ENCODE results near the gene NAA80. TPM values are rescaled to one million over a fixed set of nuclear protein-coding genes. Genes with fewer than 3 reads are reported as not detected.
"Not testable (repeated sequence)": the region's sequence is repeated elsewhere in the genome, so short reads cannot be mapped to it uniquely, and the experiment has no call there.

Gene NAA80
- total RNA-seq, 1 experiment from 2014 or later: 3.2 TPM

- Histone ChIP-seq H3K27ac (no peak overlapping the region), H3K27me3 (no peaks in the 10 kb centered on the region), H3K4me1 (no peaks in the 10 kb centered on the region; the same call in 1 of the 2 replicates), H3K9me3 (replicated peaks) (no peaks in the 10 kb centered on the region), H3K36me3 (peaks cover 13% of the 10 kb centered on the region), H3K4me3 (no peak overlapping the region)
- no peak for DNase-seq
Observed at GRCh38 chr3:50294089-50294488, 5.1 kb downstream of the NAA80 start.

- no peaks in the 10 kb centered on the region for H3K27me3 ChIP-seq
- H3K36me3 ChIP-seq: peaks cover 19% of the 10 kb centered on the region
- H3K4me3 ChIP-seq: peak overlapping the region; percentile 79
- H3K4me1 ChIP-seq: no peaks in the 10 kb centered on the region; the same call in 1 of the 2 replicates
- no peak for DNase-seq
- no peaks in the 10 kb centered on the region for H3K9me3 ChIP-seq (replicated peaks)
- H3K27ac ChIP-seq: no peak overlapping the region; the same call in 1 of the 2 replicates
Observed at GRCh38 chr3:50293079-50293801, 6.0 kb downstream of the NAA80 start.

DNA sequence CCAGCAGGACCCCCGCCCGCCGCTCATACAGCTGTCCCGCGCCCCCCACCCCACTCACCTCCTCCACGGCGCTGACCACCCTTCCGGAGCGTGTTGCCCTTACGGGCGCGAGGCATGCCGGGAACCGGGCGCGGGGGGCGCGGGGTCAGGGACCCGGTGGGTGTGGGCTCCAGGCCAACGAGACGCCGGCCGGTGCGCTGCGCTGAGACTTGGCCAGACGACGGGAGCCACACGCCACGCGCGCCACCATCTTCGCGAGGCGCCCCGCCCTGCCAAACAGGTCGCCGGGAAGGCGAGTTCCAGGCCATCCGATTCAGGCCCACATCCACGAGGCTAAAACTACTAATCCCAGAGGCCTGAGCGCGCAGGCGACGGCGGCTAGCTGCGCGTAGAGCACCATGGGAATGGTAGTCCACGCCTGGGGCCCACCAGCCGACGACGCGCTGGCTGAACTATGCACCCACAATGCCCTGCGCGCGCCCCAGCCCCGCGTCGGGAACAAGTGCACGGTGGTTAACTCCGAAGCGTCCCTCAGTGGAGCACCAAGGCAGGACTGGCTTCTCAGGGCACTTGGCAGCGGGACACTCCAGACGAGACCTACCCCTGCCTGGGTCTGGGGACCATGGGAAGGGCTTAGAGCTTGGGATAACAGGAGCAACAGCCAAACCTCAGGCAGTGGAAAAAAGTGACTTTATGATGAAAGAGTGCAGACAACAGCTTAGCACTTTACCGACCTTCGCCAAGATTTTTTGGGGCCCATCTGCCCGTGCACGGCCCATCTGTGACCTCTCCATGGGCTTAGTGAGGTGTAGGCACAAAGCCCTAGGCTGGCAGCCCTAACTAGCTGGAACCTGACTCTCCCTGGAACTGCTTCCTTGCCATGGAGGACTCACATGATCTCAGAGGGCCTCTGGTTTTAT is 6.8 kb downstream of the NAA80 start, which contains the start of gene IFRD2:
Gene IFRD2, minus strand, starts transcription at position 271 of the 920 bp plus-strand sequence. Its CDS starts 155 bp downstream, at position 116.
- peak within 1 kb of the TSS; percentile 77 for H3K27ac ChIP-seq
- DNase-seq: peak; percentile 96 to 97
- no peaks in the 10 kb centered on the region for H3K9me3 ChIP-seq (replicated peaks)
- H3K4me1 ChIP-seq: no peaks in the 10 kb centered on the region; the same call in 1 of the 2 replicates
- H3K36me3 ChIP-seq: peaks cover 24% of the 10 kb centered on the region
- no peaks in the 10 kb centered on the region for H3K27me3 ChIP-seq
- peak within 1 kb of the TSS; percentile 79 for H3K4me3 ChIP-seq

- H3K4me3 ChIP-seq: no peak overlapping the region
- H3K36me3 ChIP-seq: peaks cover 24% of the 10 kb centered on the region
- no peak overlapping the region for H3K27ac ChIP-seq
- no peak for DNase-seq
- H3K9me3 ChIP-seq (replicated peaks): no peaks in the 10 kb centered on the region
- H3K4me1 ChIP-seq: no peaks in the 10 kb centered on the region; the same call in 1 of the 2 replicates
- no peaks in the 10 kb centered on the region for H3K27me3 ChIP-seq
Observed at GRCh38 chr3:50290161-50290641, 9.0 kb downstream of the NAA80 start.

- Histone ChIP-seq H3K4me3 (no peak overlapping the region), H3K36me3 (peaks cover 24% of the 10 kb centered on the region), H3K27me3 (no peaks in the 10 kb centered on the region), H3K4me1 (no peaks in the 10 kb centered on the region; the same call in 1 of the 2 replicates), H3K9me3 (replicated peaks) (no peaks in the 10 kb centered on the region), H3K27ac (no peak overlapping the region)
- no peak for DNase-seq
Observed at GRCh38 chr3:50289130-50289529, 10.1 kb downstream of the NAA80 start.

- Histone ChIP-seq H3K4me1 (no peaks in the 10 kb centered on the region; the same call in 1 of the 2 replicates), H3K27ac (no peak overlapping the region), H3K36me3 (peaks cover 24% of the 10 kb centered on the region), H3K27me3 (no peaks in the 10 kb centered on the region), H3K4me3 (no peak overlapping the region), H3K9me3 (replicated peaks) (no peaks in the 10 kb centered on the region)
- no peak for DNase-seq
Observed at GRCh38 chr3:50288387-50289007, 10.7 kb downstream of the NAA80 start.

DNA sequence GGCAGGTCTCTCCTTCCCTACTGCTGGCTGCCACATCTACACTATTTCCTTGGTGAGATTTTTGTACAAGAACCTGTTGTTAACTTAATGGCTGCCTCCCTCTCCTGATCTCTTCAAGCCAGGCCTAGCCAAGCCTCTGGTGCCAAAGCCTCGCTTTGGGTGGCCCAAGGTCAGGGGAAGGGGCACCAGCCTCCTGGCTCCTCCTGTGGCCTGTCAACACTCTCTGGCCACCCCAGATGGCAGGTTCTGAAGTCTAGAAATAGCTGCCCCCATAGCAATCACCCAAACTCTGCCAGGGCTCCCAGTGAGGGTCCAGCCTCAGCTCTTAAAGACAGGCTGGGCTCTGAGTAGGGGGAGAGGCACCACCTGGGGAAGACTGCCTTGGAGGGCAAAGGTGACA is 11.9 kb downstream of the NAA80 start:
- Histone ChIP-seq H3K36me3 (peaks cover 24% of the 10 kb centered on the region), H3K4me3 (no peak overlapping the region), H3K27me3 (no peaks in the 10 kb centered on the region), H3K27ac (no peak overlapping the region), H3K4me1 (no peaks in the 10 kb centered on the region), H3K9me3 (replicated peaks) (no peaks in the 10 kb centered on the region)
- no peak for DNase-seq

DNA sequence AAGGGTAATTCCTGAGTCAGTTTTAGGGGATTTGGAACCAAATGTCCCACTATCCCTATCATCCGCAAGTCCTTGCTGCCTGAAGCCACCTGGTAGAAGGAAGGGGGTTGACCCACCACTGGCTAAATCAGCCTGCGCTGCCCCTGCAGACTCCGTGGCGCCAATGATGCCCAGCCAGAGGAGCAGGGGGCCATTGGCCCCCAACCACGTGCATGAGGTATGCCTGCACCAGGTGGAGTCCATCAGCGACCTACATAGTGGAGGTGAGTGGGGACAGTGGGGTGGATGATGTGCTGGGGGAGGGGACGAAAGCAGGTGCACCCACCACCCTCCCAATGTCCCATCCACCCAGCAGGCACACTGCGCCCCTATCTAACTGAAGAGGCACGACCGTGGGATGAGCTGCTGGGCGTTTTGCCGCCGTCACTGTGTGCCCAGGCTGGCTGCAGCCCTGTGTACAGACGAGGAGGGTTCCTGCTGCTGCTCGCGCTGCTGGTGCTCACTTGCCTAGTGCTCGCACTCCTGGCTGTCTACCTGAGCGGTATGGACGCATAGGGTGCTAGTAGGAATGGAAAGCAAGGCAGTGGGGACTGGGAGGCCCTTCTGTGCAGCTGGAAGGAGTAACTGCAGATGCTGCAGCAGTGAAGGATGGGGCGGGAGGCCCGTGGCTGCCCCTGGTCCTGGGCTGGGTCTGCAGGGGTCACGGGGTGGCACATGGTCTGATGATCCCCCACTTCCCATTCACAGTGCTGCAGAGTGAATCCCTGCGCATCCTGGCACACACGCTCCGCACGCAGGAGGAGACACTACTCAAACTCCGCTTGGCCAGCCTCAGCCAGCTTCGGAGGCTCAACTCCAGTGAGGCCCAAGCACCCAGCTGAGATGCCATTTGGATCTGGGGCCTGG is 12.6 kb downstream of the NAA80 start:
- no peaks in the 10 kb centered on the region for H3K9me3 ChIP-seq (replicated peaks)
- peaks cover 24% of the 10 kb centered on the region for H3K36me3 ChIP-seq
- no peaks in the 10 kb centered on the region for H3K27me3 ChIP-seq
- H3K4me3 ChIP-seq: no peak overlapping the region
- H3K4me1 ChIP-seq: no peaks in the 10 kb centered on the region
- no peak overlapping the region for H3K27ac ChIP-seq
- DNase-seq: no peak

DNA sequence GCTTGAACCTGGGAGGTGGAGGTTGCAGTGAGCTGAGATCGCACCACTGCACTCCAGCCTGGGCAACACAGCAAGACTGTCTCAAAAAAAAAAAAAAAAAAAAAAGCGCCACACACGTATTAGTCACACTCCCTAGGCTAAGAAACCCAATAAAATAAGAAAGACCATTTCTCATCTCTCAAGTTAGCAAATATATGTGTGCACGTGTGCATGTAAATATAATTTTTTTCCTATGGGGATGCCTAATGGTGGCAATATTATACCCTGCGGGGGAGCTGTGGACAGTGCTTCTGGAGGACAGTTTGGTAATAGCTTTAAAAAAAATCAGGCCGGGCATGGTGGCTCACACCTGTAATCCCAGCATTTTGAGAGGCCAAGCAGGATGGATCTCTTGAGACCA is 15.1 kb downstream of the NAA80 start:
- peaks cover 12% of the 10 kb centered on the region; the same call in 1 of the 2 replicates for H3K36me3 ChIP-seq
- not testable (repeated sequence) for H3K27ac ChIP-seq; DNase-seq; H3K27me3 ChIP-seq; H3K4me1 ChIP-seq; H3K4me3 ChIP-seq; H3K9me3 ChIP-seq (replicated peaks)

DNA sequence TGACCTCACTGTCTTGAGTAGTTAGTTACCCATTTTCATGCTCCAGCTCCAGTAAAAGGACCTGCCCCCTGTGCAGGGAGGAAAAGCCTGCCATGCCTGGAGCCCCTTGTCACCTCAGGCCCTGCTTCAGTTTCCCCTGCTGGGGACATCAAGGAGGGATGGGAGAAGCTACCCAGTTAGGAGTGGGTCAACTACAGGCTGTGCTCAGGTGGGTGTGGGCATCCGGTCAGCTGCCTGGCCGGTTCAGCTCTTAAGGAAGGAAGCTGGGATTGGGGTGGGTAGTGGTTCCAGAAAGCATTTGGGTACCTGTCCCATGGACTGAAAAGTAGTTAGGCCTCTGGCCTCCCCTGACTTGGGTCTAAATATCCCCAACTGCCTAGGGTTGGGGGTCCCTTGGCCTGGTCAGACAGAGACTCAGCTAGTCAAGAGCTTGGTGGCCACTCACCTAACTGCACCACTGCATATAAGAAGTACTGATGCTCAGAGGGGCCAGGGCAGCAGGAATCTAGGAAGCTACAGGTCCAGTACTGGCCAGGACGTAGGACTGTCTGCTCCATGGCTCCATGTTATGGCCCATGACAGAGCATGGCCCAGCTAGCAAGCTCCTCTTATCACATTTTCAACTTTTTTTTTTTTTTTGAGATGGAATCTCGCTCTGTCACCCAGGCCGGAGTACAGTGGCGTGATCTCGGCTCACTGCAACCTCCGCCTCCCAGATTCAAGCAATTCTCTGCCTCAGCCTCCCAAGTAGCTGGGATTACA is 19.8 kb downstream of the NAA80 start:
- Histone ChIP-seq H3K4me1 (no peaks in the 10 kb centered on the region), H3K9me3 (replicated peaks) (no peaks in the 10 kb centered on the region), H3K4me3 (no peak overlapping the region), H3K27ac (no peak overlapping the region), H3K36me3 (no peaks in the 10 kb centered on the region), H3K27me3 (no peaks in the 10 kb centered on the region)
- DNase-seq: no peak

GRCh38 chr3:50278880-50279224 is 20.4 kb downstream of the NAA80 start, which contains the start of gene LSMEM2:
Gene LSMEM2, plus strand, starts transcription at chr3:50279087. Its CDS starts 27 bp downstream, at chr3:50279114.
- Histone ChIP-seq H3K36me3 (no peaks in the 10 kb centered on the region), H3K4me3 (no peak within 1 kb of the TSS), H3K27ac (no peak within 1 kb of the TSS), H3K9me3 (replicated peaks) (no peaks in the 10 kb centered on the region), H3K4me1 (no peaks in the 10 kb centered on the region), H3K27me3 (no peaks in the 10 kb centered on the region)
- DNase-seq: no peak

GRCh38 chr3:50278123-50278879 is 20.9 kb downstream of the NAA80 start:
- Histone ChIP-seq H3K27ac (no peak overlapping the region), H3K4me3 (no peak overlapping the region), H3K9me3 (replicated peaks) (no peaks in the 10 kb centered on the region), H3K27me3 (no peaks in the 10 kb centered on the region), H3K36me3 (no peaks in the 10 kb centered on the region), H3K4me1 (no peaks in the 10 kb centered on the region)
- DNase-seq: no peak

GRCh38 chr3:50276762-50277101 is 22.5 kb downstream of the NAA80 start:
- H3K4me1 ChIP-seq: no peaks in the 10 kb centered on the region
- no peak overlapping the region for H3K27ac ChIP-seq
- no peaks in the 10 kb centered on the region for H3K36me3 ChIP-seq
- H3K27me3 ChIP-seq: no peaks in the 10 kb centered on the region
- no peak for DNase-seq
- H3K4me3 ChIP-seq: no peak overlapping the region
- no peaks in the 10 kb centered on the region for H3K9me3 ChIP-seq (replicated peaks)
